LNCAP (cell line): ENCODE measurements around the gene CRYBG1.

Experiments used
- CTCF ChIP-seq: fragments of 450-650 bp; IDR thresholded peaks from 2 replicates; pipeline ENCODE4 v1.5.1; 2017; ENCODE audit warnings: mild to moderate bottlenecking

CRYBG1 gene

GRCh38 chr6:106431405-106431804, 70.9 kb downstream of the CRYBG1 start:
- no peak for TF ChIP-seq CTCF

GRCh38 chr6:106431972-106432371, 71.5 kb downstream of the CRYBG1 start:
- TF ChIP-seq CTCF, result no peak

GRCh38 chr6:106434530-106434929, 74.0 kb downstream of the CRYBG1 start:
- TF ChIP-seq CTCF, result no peak

GRCh38 chr6:106439459-106439858, 78.9 kb downstream of the CRYBG1 start:
- no peak for TF ChIP-seq CTCF

GRCh38 chr6:106440546-106440945, 80.0 kb downstream of the CRYBG1 start:
- TF ChIP-seq CTCF, result no peak

GRCh38 chr6:106442395-106442794, 81.9 kb downstream of the CRYBG1 start:
- TF ChIP-seq CTCF, result no peak

GRCh38 chr6:106444777-106445507, 84.4 kb downstream of the CRYBG1 start:
- TF ChIP-seq CTCF, result peak; percentile 79

GRCh38 chr6:106445508-106445878, 85.0 kb downstream of the CRYBG1 start:
- no peak for TF ChIP-seq CTCF
